Measurements from ENCODE around the gene SLC30A4. TPM values are rescaled to one million over a fixed set of nuclear protein-coding genes. Genes with fewer than 3 reads are reported as not detected.
A peak's percentile ranks its signal among the peaks of the same experiment; 100 is the strongest.
"Not testable (repeated sequence)": the region's sequence is repeated elsewhere in the genome, so short reads cannot be mapped to it uniquely, and the experiment has no call there.

The SLC30A4 gene
- total RNA-seq, 1 experiment from 2014 or later, result 4.6 TPM

DNA sequence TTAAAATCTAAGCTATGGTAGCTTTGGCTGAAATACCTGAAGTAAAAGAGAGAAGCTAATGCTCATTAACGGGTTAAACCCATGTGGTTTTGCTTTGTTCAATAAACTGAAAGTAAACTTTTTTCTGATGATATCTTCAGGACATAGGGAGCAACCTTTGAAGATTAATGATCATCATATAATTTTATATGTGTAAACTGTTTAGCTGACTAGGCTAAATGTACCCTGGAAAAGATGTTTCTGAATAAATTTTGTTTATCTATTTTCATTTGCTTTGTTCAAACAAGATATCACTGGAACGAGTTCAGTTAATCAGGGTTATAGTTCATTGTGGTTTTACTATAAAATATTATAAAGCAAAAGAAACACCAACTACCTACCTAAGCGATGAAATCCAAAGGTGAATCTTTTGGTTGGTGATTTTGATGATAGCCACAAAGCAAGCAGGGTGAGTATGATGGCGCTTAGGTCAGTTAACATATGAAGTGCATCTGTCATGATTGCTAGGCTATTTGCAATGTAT is 11.7 kb downstream of the SLC30A4 start:
- no peak for DNase-seq (ENCODE audit: extremely low read depth, low read depth)

DNA sequence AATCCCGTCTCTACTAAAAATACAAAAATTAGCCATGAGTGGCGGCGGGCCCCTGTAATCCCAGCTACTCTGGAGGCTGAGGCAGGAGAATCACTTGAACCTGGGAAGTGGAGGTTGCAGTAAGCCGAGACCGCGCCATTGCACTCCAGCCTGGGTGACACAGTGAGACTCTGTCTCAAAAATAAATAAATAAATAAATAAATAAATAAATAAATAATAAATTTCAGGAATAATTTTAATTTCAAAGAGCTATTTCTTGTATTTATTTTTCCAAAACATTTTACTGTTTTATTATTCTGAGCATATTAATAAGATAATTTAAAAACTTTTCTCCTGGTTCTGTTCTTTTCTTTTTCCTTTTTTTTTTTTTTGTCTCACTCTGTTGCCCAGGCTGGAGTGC is 15.4 kb downstream of the SLC30A4 start:
- DNase-seq (ENCODE audit: extremely low read depth, low read depth), result not testable (repeated sequence)

DNA sequence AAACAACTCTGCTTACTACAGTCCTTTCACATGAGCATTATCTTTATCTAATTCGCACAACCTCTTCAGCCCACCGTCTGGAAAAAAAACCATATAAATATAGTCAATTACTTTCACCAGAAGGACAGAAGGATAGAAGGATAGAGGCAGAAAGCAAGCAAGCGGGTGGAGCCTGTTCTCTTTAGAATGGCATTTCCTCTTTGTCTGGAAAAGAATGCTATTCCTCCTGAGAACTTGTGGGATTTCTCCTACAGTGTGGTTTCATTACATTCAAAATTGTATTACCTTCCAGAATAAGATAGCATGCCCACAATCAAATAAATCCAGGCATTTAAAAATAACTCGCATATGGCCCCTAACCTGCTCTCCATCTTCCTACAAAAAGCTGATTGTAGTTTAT is 23.1 kb downstream of the SLC30A4 start:
- DNase-seq (ENCODE audit: extremely low read depth, low read depth), result no peak

DNA sequence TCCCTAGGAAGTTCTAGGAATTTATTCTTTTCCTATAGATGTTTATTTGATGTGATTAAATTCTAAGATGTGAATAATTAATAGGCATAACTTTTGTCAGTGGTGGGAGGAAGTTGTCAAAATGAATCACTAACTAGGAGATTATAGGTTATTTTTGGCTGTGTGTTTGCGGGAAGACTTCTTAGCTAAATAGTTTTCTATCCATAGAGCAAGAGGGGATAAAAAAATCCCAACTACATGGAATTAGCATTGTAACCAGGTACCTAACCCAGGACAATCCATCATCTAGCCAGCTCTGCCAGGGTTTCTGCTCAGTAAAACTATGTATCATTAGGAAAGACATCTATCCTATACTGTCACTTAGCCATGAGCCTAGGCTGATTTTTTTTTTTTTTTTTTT is 23.9 kb downstream of the SLC30A4 start:
- DNase-seq (ENCODE audit: extremely low read depth, low read depth), result no peak

DNA sequence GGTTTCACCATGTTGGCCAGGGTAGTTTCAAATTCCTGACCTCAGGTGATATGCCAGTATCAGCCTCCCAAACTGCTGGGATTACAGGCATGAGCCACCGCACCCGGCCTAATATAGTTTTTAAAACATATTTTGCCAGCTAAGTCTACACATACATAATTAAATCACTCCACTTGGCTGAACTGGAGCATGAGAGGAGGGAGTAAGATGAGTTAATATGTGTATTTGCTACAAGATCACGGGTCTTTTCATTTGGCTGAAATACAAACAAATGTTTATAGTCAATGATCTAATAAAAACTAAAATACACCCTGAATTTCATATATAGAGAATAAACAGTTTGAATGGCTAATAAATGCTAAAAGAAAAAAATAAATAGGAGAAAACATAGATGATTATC is 25.3 kb downstream of the SLC30A4 start:
- DNase-seq (ENCODE audit: extremely low read depth, low read depth), result no peak

DNA sequence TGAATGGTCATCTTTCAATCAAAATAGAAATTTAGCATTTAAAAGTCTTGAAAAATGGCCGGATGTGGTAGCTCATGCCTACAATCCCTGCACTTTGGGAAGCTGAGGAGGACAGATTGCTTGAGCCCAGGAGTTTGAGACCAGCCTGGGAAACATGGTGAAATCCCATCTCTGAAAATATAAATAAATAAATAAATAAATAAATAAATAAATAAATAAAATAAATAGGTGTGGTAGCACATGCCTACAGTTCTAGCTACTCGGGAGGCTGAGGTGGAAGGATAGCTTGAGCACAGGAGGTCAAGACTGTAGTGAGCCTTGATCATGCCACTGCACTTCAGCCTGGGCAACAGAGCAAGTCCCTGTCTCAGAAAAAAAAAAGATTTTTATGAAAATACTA is 25.9 kb downstream of the SLC30A4 start:
- no peak for DNase-seq (ENCODE audit: extremely low read depth, low read depth)

- DNase-seq (ENCODE audit: extremely low read depth, low read depth), result no peak
Observed at GRCh38 chr15:45495588-45495987, 27.0 kb downstream of the SLC30A4 start.

DNA sequence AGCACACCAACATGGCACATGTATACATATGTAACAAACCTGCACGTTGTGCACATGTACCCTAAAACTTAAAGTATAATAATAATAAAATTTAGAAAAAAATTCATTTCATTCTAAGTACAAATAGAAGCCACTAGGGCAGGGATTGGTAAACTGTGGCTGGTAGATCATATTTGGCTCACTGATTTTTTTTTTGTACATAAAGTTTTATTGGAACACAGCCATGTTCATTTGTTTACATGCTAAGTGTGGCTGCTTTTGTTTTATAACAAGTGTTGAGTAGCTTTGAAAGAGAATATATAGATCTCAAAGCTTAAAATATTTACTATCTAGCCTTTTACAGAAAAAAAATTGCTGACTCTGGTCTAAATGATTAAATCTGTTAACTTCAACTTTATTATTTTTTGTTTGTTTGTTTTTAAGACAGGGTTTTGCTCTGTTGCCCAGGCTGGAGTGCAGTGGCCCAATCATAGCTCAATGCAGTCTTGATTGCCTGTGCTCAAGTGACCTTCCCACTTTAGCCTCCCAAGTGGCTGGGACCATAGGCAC is 32.8 kb downstream of the SLC30A4 start:
- DNase-seq (ENCODE audit: extremely low read depth, low read depth), result no peak

- DNase-seq (ENCODE audit: extremely low read depth, low read depth), result no peak
Observed at GRCh38 chr15:45486317-45486716, 36.2 kb downstream of the SLC30A4 start.

DNA sequence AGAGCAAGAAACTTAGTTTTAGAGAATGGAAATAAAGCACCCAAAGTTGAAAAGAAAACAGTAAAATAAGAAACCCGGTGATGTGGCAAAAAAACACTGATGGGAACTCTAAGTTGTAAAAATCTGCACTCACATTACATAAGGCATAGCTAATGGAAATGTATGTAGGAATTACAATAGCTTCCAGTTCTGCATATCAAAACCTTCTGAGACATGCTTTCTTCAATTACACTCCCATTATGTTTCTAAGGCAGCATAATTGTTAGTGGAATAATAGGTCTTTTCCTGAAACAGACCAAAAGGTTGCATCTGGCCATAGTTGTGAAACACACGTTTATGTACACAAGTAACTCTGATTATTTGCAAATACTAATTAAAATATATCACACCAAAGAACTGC is 41.4 kb downstream of the SLC30A4 start:
- DNase-seq (ENCODE audit: extremely low read depth, low read depth), result no peak

GRCh38 chr15:45476410-45476809 is 46.1 kb downstream of the SLC30A4 start:
- no peak for DNase-seq (ENCODE audit: extremely low read depth, low read depth)

GRCh38 chr15:45474799-45475198 is 47.8 kb downstream of the SLC30A4 start:
- DNase-seq (ENCODE audit: extremely low read depth, low read depth), result no peak

DNA sequence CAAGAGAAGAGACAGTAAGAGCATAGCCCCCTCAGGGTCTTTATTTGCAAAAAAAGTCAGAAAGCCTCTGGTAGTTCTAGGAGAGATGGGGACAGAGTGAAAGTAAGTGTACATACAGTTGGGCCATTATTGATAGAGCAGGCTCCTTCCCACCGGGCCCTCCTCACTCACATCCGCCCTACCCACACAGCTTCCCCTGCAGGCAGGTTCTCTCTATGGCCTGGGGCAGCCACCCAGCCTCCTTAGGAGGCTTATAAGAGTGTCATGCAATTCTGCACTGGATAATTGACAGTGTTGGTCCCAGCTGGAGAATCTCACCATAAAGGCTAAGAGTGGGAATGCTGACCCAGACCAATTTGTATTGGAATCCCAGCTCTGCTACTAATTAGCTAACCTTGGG is 49.5 kb downstream of the SLC30A4 start:
- DNase-seq (ENCODE audit: extremely low read depth, low read depth), result no peak

DNA sequence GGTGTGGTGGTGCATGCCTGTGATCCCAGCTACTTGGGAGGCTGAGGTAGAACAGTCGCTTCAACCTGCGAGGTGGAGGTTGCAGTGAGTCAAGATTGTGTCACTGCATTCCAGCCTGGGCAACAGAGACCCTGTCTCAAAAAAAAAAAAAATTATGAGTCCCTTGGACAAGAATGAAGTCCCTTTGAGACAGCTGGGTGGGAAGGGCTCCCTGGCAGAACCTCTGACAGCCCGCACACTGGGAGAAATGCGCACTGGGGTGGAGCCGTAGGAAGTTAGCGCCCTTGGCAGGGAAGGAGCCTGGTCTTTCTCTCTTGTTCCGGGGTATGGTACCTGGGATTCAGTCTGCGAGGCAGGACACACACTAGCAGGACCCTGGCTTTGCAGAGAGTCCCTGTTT is 51.4 kb downstream of the SLC30A4 start:
- no peak for DNase-seq (ENCODE audit: extremely low read depth, low read depth)

GRCh38 chr15:45469441-45469840 is 53.1 kb downstream of the SLC30A4 start:
- DNase-seq (ENCODE audit: extremely low read depth, low read depth), result no peak

GRCh38 chr15:45469027-45469426 is 53.5 kb downstream of the SLC30A4 start:
- DNase-seq (ENCODE audit: extremely low read depth, low read depth), result no peak

GRCh38 chr15:45468294-45468693 is 54.3 kb downstream of the SLC30A4 start:
- no peak for DNase-seq (ENCODE audit: extremely low read depth, low read depth)

DNA sequence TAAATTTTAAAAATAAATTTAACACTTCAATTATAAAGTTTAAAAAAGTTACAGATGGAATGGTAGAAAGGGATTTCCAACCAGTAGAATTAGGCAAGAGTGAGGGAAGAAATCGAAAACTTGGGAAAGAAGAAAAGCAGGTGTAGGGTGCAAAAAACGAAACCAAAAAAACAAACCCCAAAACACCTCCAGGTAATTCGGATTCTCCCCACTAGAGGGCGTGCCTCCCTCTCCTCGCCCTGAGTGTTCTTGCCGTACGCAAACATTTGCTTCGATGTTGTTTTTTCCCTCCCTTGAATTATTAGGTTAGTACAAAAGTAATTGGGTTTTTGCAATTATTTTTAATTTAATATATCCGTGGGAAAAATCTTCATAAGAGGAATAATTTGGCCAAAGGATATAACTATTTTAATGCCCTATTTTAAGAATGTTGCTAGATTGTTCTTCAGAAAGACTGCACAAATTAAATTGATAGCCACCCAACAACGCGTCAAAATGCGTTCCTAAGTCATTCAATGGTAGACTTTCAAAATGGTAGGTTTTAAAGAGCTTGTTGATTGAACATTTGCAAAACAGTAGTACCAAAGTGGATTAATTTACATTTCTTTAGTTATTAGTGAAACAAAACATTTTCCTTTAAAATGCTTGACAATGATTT is 63.7 kb downstream of the SLC30A4 start:
- peak; percentile 58 for DNase-seq (ENCODE audit: extremely low read depth, low read depth)

- peak; percentile 86 for DNase-seq (ENCODE audit: extremely low read depth, low read depth)
Observed at GRCh38 chr15:45457641-45458539, 64.7 kb downstream of the SLC30A4 start.

DNA sequence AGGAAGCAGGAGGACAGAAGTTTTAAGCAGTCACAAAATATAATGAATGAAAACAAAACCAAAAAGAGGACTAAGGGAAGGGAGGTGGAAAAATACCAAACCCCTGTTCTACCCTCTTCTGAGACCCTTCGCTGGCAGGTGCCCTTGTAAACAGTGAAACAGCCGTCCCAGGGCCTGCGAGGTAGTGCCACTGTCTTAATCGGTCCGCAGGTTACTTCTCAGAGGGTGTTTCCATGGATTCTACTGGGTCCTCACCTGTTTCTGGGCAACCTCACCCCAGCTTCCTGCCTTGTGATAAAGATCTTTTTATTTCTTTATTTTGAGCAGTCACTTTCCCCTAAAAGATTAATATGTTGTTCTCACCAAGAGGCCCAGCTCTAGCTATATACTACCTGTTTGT is 65.3 kb downstream of the SLC30A4 start:
- no peak for DNase-seq (ENCODE audit: extremely low read depth, low read depth)
